ENCODE measurements around the gene OR9G1.
"Not testable (repeated sequence)": the region's sequence is repeated elsewhere in the genome, so short reads cannot be mapped to it uniquely, and the experiment has no call there.

Gene OR9G1

GRCh38 chr11:56698795-56699194 is at the start of gene OR9G1:
Gene OR9G1, plus strand, starts transcription at chr11:56699095. Its CDS starts 1,293 bp downstream, at chr11:56700388.
- DNase-seq (ENCODE audit: low read depth) = no peak
- TF ChIP-seq MAX (IDR thresholded peaks at IDR 0.05; ENCODE audit: low read depth, low read length) (no peak), POLR2A (IDR thresholded peaks at IDR 0.05; ENCODE audit: extremely low read depth, insufficient read length) (no peak), MYC (IDR thresholded peaks at IDR 0.05; ENCODE audit: low read depth, low read length) (no peak), CTCF (IDR thresholded peaks at IDR 0.05; ENCODE audit: low read depth, low read length) (no peak)
- H3K4me3 ChIP-seq (ENCODE audit: low read depth, low read length) = no peak within 1 kb of the TSS

GRCh38 chr11:56659755-56660154 is 39.1 kb upstream of the OR9G1 start:
- H3K4me3 ChIP-seq (ENCODE audit: low read depth, low read length) = no peak overlapping the region
- no peak for DNase-seq (ENCODE audit: low read depth)
- TF ChIP-seq CTCF (IDR thresholded peaks at IDR 0.05; ENCODE audit: low read depth, low read length) (no peak), POLR2A (IDR thresholded peaks at IDR 0.05; ENCODE audit: extremely low read depth, insufficient read length) (no peak), MYC (IDR thresholded peaks at IDR 0.05; ENCODE audit: low read depth, low read length) (no peak), MAX (IDR thresholded peaks at IDR 0.05; ENCODE audit: low read depth, low read length) (no peak)

GRCh38 chr11:56663386-56663785 is 35.5 kb upstream of the OR9G1 start, which contains the start of gene OR5AR1:
Gene OR5AR1, plus strand, starts transcription at chr11:56663686. Its CDS starts 0 bp downstream, at chr11:56663686.
- H3K4me3 ChIP-seq (ENCODE audit: low read depth, low read length) = no peak within 1 kb of the TSS
- DNase-seq (ENCODE audit: low read depth) = no peak
- TF ChIP-seq MAX (IDR thresholded peaks at IDR 0.05; ENCODE audit: low read depth, low read length) (no peak), POLR2A (IDR thresholded peaks at IDR 0.05; ENCODE audit: extremely low read depth, insufficient read length) (no peak), MYC (IDR thresholded peaks at IDR 0.05; ENCODE audit: low read depth, low read length) (no peak), CTCF (IDR thresholded peaks at IDR 0.05; ENCODE audit: low read depth, low read length) (no peak)

GRCh38 chr11:56670984-56671383 is 27.9 kb upstream of the OR9G1 start:
- DNase-seq (ENCODE audit: low read depth) = no peak
- H3K4me3 ChIP-seq (ENCODE audit: low read depth, low read length) = no peak overlapping the region
- no peak for TF ChIP-seq CTCF (IDR thresholded peaks at IDR 0.05; ENCODE audit: low read depth, low read length)
- TF ChIP-seq MYC (IDR thresholded peaks at IDR 0.05; ENCODE audit: low read depth, low read length) = no peak
- TF ChIP-seq MAX (IDR thresholded peaks at IDR 0.05; ENCODE audit: low read depth, low read length) = no peak
- no peak for TF ChIP-seq POLR2A (IDR thresholded peaks at IDR 0.05; ENCODE audit: extremely low read depth, insufficient read length)

- DNase-seq (ENCODE audit: low read depth) = no peak
- no peak for TF ChIP-seq MYC (IDR thresholded peaks at IDR 0.05; ENCODE audit: low read depth, low read length)
- TF ChIP-seq MAX (IDR thresholded peaks at IDR 0.05; ENCODE audit: low read depth, low read length) = no peak
- TF ChIP-seq CTCF (IDR thresholded peaks at IDR 0.05; ENCODE audit: low read depth, low read length) = no peak
- no peak for TF ChIP-seq POLR2A (IDR thresholded peaks at IDR 0.05; ENCODE audit: extremely low read depth, insufficient read length)
- no peak overlapping the region for H3K4me3 ChIP-seq (ENCODE audit: low read depth, low read length)
Measured at GRCh38 chr11:56688554-56689100, 10.3 kb upstream of the OR9G1 start.

GRCh38 chr11:56691179-56691578 is 7.7 kb upstream of the OR9G1 start:
- DNase-seq (ENCODE audit: low read depth); H3K4me3 ChIP-seq (ENCODE audit: low read depth, low read length): not testable (repeated sequence)

All from NB4 (cell line).